Forelimb muscle (tissue), 1 donor: Measurements from ENCODE around the gene FAM20A. TPM values are rescaled to one million over a fixed set of nuclear protein-coding genes. Genes with fewer than 3 reads are reported as not detected.

Experiments
- DNase-seq: peaks from one replicate; pipeline ENCODE4 v3.0.0-alpha.2; 2013; ENCODE audit warnings: low read depth
- polyA plus RNA-seq: library from polyadenylated mRNA; unstranded; fragments of 120-200 nt; gene quantifications from one replicate; pipeline ENCODE4 v1.2.1, GENCODE V29; 2013; ENCODE audit not compliant: insufficient read length

FAM20A gene
- polyA plus RNA-seq, 1 donor, result 7.8 TPM

GRCh38 chr17:68566442-68566738, 34.8 kb downstream of the FAM20A start:
- no peak for DNase-seq

DNA sequence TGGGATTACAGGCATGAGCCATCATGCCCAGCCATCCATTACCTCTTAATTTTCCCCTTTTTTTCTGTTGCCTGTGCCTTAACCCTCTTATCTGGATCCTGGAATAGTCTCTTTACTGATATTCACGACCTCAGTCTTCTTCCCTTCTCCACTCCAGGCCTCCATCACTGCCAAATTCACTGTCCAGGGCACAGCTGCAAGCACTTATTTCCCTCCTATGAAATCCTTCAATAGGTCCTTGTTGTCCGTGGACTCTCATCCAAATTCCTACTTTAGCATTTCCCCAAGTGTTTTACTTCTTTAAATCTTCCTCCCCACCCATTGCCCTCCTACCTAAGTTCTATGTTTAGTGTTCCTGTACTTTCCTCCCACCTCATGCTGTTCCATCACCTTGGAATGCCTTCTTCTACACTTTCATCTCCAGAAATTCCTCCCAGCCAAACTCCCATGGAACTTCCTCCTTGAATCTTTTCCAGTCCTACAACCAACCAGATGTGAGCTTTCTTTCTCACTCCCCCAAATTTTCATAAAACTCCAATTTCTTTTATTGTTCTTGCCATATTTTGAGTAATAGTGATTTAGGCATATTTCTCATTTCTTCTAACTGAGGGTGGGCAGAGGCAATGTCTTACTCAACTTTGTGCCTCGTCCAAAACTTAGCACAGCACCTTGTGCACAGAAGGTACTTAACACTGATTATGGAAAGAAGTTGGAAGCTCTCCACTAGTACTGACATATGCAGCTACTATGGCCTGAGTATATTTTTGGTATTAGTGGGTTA, 35.3 kb downstream of the FAM20A start:
- no peak for DNase-seq

GRCh38 chr17:68564415-68565111, 36.6 kb downstream of the FAM20A start:
- DNase-seq, result no peak

GRCh38 chr17:68562736-68563135, 38.4 kb downstream of the FAM20A start:
- no peak for DNase-seq

- no peak for DNase-seq
Measured at GRCh38 chr17:68560966-68561720, 40.0 kb downstream of the FAM20A start.

GRCh38 chr17:68559316-68559715, 41.9 kb downstream of the FAM20A start:
- no peak for DNase-seq

- DNase-seq, result no peak
Measured at GRCh38 chr17:68556551-68556950, 44.6 kb downstream of the FAM20A start.

GRCh38 chr17:68544111-68544915, 56.9 kb downstream of the FAM20A start:
- no peak for DNase-seq

DNA sequence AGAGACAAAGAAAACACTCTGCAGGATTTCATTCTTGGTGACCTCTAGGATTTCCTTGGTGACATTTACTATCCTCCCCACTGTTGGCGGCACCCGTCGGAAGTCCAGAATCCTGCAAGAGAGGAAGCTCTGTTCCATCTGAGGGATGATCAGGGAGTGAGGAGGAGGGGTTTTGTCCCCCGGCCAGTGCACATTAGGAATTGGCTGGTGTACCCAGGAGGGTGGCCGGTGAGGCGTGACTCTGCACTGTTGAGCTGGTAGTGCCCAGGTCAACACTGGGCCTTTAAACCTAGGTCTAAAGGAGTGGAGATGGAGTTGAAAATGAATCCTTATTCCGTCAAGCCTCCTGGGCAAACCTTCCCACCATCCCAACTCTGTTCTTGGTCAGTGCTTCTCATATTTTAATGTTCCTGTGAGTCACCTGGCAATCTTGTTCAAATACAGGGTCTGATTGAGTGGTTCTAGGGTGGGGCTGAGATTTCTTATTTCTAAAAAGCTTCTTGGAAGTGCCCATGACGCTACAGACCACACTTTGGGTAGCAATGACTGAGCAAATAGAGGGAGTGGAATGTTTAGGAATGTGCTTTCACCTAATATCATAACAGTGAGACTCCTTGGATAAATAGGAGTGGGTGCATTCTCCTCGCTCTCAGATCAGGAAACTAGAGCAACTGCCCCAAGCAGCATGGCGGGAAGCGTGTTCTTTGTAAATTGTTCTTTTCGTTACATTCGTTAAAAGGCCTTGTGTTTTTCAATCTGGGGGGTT, 58.3 kb downstream of the FAM20A start:
- DNase-seq, result no peak

- DNase-seq, result no peak
Measured at GRCh38 chr17:68541816-68542215, 59.4 kb downstream of the FAM20A start.

DNA sequence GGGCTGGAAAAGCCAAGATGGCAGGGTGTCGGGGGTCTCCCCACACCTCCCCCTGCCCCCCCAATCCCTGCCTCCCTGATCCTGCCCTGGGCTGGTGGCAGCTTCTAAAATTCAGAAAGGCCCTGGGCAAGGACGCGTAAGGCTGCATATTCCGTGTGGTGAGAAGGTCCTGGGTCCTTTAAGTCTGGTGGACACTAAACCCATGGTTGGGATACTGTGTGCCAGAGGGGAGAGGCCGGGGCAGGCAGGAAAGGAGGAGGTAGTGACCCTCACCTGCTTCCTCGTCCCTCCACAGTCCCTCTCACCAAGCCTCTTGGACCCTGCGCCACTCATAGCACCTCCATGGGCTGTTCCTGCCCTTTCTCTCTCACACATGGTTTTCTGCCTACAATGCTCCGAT, 60.2 kb downstream of the FAM20A start:
- no peak for DNase-seq

- no peak for DNase-seq
Measured at GRCh38 chr17:68539548-68540467, 61.4 kb downstream of the FAM20A start.

DNA sequence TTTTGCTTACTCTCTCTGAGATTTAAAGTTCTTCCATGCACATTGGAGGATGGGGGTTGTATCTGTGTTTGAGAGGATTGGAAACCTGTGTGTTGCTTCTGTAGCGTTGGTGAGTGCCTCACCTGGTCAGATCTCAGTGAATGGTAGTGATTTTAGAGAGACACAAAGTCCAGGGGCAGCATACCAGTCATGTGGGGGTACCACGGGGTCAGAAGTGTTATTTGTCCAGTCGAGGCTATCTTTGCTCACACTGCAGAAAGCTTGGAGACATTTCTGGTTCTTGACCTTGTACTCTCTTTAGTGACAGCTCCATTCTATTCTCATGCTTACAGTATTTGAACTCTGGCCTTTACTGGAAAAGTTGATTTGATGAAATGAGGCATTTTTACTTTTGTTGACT, 65.2 kb downstream of the FAM20A start:
- no peak for DNase-seq

DNA sequence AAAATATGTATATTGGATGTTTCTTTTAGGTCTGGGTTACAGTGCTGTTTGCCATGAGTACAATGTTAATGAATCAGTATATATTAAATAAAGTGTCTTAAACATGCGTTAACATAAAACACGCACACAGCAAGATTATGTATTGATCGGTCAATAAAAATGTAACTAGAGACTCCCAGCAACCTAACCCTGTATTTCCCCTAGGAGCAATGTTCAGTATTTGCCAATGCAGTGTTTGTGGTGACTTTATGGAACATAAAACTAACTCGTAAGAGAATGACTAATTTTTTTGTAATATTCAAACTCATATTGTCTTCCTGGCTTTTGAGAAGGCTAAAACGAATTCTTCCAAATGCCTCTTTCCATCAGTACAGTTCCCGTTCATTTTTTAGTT, 66.5 kb downstream of the FAM20A start:
- no peak for DNase-seq

DNA sequence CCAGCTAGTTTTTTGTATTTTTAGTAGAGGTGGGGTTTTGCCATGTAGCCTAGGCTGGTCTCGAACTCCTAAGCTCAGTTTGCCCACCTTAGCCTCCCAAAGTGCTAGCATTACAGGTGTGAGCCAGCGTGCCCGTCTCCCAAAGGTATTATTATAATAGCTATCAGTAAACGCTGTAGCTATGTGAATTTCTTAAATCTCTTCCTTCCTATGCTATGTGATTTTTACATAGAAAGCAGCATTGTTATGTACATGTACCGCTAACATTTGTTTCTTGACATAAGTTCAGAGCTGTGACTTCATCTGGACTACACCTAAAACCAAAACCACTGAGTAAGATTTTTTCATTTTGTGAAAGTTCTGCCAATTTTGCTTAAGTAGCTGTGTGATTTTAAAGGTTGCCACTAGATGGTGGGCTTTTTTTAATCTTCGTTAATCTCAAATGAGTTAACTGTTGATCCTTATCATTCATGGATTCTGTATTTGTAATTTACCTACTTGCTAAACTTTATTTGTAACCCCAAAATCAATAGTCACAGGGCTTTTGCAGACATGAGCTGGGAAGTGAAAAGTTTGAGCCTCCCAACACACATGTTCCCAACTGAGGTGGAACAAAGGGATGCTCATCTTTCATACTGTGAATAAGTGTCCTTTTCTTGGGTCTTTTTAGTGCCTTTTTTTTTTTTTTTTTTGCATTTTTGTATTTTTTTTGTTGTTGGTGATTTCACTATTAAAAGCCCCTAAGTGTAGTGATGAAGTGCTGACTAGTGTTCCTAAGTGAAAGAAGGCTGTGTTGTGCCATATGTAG, 67.1 kb downstream of the FAM20A start:
- DNase-seq, result no peak

GRCh38 chr17:68532826-68533225, 68.3 kb downstream of the FAM20A start:
- no peak for DNase-seq

DNA sequence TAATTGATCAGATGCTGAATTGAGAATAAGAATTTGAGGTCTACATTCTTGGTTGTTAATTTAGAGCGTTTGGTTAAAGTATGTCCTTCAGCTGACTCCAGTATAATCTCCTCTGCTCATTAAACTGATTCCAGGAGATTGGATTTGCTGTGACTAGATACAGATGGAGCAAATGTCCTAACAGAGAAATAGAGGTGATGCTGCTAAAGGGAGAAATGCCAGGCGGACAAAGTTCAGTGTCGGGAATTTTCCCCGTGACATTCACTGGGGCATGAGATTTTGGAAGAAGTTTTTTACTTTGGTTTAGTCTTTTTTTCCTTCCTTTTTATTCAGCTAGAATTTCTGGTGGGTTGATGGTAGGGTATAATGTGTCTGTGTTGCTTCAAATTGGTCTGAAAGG, 69.9 kb downstream of the FAM20A start:
- no peak for DNase-seq

- no peak for DNase-seq
Measured at GRCh38 chr17:68527314-68527713, 73.9 kb downstream of the FAM20A start.

- DNase-seq, result no peak
Measured at GRCh38 chr17:68526548-68526947, 74.6 kb downstream of the FAM20A start.
